ENCODE data around the gene CCDC88A. TPM values are rescaled to one million over a fixed set of nuclear protein-coding genes. Genes with fewer than 3 reads are reported as not detected.

Gene CCDC88A
- total RNA-seq, 1 experiment from 2014 or later = 21.6 TPM

DNA sequence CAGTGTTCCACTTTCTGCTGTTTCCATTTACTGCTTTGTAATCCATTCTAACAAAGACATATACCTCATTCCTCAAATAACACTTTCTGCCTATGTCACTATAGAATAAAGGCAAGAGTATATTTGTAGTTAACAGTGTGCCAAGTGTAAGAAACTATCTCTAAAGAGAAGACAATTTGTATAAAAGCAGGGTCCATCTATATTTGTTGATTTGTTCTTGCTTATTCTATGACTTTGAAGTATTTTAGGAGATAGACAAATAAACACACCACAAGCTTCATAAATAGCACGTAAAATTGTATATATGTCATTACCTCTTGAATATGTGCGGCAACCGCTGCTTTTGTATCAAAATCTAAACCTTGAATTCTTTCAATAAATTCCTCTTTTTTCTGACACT lies 56.0 kb downstream of the CCDC88A start:
- TF ChIP-seq EZH2 (IDR thresholded peaks at IDR 0.05; ENCODE audit: low read length, unreplicated experiment) (no peak), EZH2phosphoT487 (IDR thresholded peaks at IDR 0.05; ENCODE audit: borderline replicate concordance, low read length) (no peak)
- TF ChIP-seq, protein P1, sequence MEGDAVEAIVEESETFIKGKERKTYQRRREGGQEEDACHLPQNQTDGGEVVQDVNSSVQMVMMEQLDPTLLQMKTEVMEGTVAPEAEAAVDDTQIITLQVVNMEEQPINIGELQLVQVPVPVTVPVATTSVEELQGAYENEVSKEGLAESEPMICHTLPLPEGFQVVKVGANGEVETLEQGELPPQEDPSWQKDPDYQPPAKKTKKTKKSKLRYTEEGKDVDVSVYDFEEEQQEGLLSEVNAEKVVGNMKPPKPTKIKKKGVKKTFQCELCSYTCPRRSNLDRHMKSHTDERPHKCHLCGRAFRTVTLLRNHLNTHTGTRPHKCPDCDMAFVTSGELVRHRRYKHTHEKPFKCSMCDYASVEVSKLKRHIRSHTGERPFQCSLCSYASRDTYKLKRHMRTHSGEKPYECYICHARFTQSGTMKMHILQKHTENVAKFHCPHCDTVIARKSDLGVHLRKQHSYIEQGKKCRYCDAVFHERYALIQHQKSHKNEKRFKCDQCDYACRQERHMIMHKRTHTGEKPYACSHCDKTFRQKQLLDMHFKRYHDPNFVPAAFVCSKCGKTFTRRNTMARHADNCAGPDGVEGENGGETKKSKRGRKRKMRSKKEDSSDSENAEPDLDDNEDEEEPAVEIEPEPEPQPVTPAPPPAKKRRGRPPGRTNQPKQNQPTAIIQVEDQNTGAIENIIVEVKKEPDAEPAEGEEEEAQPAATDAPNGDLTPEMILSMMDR (conservative IDR thresholded peaks at IDR 0.05; ENCODE audit: low read depth, low read length) = no peak
- ChIA-PET POLR2A (ENCODE audit: unreplicated experiment) (interaction anchor here (0.6 kb wide), 1 partner anchor 156 kb away, joined by 3 read pairs; the partner anchor contains the start of gene CFAP36), CTCF (no interaction called here)
- H3K36me3 ChIP-seq (ENCODE audit: low read depth, low read length) = no peaks in the 10 kb centered on the region
- intact Hi-C loops (cut with micrococcal nuclease) = loop anchor here (2.0 kb wide), 1 partner anchor 55 kb away; the partner anchor contains the start of gene CCDC88A
- BruUV-seq (replicated peaks) = no TSS peak
- H3K79me2 ChIP-seq (ENCODE audit: low read length) = no peaks in the 10 kb centered on the region
- H3K27me3 ChIP-seq (ENCODE audit: low read length) = no peaks in the 10 kb centered on the region
- H3K4me1 ChIP-seq (ENCODE audit: insufficient read depth, low read length) = peaks cover 23% of the 10 kb centered on the region
- ATAC-seq (no peak), DNase-seq (no peak)
- peak overlapping the region; percentile 38; the same call in 1 of the 2 replicates for H3K4me2 ChIP-seq (ENCODE audit: low read length)
- H2AFZ ChIP-seq (ENCODE audit: low read length) = no peak overlapping the region
- no peak overlapping the region for H3K4me3 ChIP-seq (ENCODE audit: low read length)
- H3K27ac ChIP-seq (ENCODE audit: low read length) = no peak overlapping the region
- no peaks in the 10 kb centered on the region for H3K9me3 ChIP-seq (ENCODE audit: low read length)
- H3F3A ChIP-seq (ENCODE audit: low read length, unreplicated experiment) = no peaks in the 10 kb centered on the region
- H4K20me1 ChIP-seq (ENCODE audit: low read length) = no peaks in the 10 kb centered on the region
- no peak overlapping the region for H3K9ac ChIP-seq (ENCODE audit: low read length)
- H3K9me2 ChIP-seq (replicated peaks; ENCODE audit: low read length) = no peaks in the 10 kb centered on the region

DNA sequence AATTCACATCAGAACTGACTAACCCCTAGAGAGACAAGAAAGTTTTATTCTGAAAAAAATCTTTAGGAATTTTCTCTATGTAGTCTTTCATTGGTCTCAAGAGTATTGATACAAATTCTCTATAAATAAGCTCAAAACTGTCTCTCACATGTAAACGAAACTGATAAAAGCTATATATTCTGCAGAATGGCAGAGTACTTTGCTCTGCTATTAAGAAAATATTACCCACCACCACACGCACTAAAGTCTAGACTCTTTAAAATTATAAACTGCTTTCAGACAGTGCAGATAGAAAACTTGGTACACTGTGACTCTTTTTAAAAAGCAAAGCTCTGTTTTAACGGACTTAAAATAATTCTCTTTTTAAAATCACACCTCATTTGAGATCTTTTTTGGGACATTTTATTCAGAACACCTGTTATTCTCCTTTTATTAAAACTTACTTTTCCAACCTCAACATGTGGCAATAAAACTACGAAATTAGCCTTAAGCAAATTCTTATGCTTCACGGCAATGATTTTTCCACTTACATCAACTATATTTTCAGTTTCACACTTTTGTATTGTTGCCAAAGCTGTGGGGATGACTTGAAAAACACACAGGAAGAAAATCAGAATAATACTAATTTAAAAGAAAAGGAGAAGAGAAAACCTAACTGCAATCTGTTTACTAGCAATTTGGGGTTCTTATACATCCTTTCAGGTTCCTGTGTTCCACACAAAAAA lies 58.0 kb downstream of the CCDC88A start:
- no peaks in the 10 kb centered on the region for H3F3A ChIP-seq (ENCODE audit: low read length, unreplicated experiment)
- no peak overlapping the region for H3K4me2 ChIP-seq (ENCODE audit: low read length)
- H3K4me3 ChIP-seq (ENCODE audit: low read length) = no peak overlapping the region
- no peak for TF ChIP-seq EZH2 (IDR thresholded peaks at IDR 0.05; ENCODE audit: low read length, unreplicated experiment)
- no peak for TF ChIP-seq EZH2phosphoT487 (IDR thresholded peaks at IDR 0.05; ENCODE audit: borderline replicate concordance, low read length)
- TF ChIP-seq, protein P1 (conservative IDR thresholded peaks at IDR 0.05; ENCODE audit: low read depth, low read length) = no peak
- no peak overlapping the region for H3K27ac ChIP-seq (ENCODE audit: low read length)
- no peaks in the 10 kb centered on the region for H3K36me3 ChIP-seq (ENCODE audit: low read depth, low read length)
- no peaks in the 10 kb centered on the region for H4K20me1 ChIP-seq (ENCODE audit: low read length)
- ChIA-PET CTCF (no interaction called here), POLR2A (ENCODE audit: unreplicated experiment) (interaction anchor here (0.6 kb wide), 1 partner anchor 65 kb away, joined by 4 read pairs; no protein-coding TSS in a partner anchor)
- H2AFZ ChIP-seq (ENCODE audit: low read length) = no peak overlapping the region
- no peaks in the 10 kb centered on the region for H3K27me3 ChIP-seq (ENCODE audit: low read length)
- no peaks in the 10 kb centered on the region for H3K9me3 ChIP-seq (ENCODE audit: low read length)
- H3K9ac ChIP-seq (ENCODE audit: low read length) = no peak overlapping the region
- BruUV-seq (replicated peaks) = no TSS peak
- peaks cover 27% of the 10 kb centered on the region for H3K4me1 ChIP-seq (ENCODE audit: insufficient read depth, low read length)
- DNase-seq (no peak), ATAC-seq (no peak)
- no peaks in the 10 kb centered on the region for H3K9me2 ChIP-seq (replicated peaks; ENCODE audit: low read length)
- intact Hi-C loops (cut with micrococcal nuclease) = no loop called here
- H3K79me2 ChIP-seq (ENCODE audit: low read length) = no peaks in the 10 kb centered on the region

DNA sequence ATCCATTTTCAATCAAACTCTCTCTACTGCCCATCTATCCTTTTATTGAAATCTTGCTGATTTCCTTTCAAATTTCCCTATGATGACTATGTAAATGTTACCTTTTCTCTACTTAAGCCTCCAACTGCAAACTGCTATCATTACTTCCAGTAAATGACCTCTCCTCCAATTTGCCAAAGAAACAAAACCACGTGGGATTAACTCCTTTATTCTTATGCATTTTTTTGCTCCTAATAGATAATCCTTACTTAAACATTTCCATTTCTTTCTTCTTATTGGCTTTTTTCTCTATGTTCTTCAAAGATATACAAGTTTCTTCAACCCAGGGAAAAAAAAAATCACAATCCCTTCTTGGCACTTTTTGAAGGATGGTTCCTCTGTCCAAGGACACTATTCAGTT lies 61.2 kb downstream of the CCDC88A start:
- DNase-seq = no peak
- Histone ChIP-seq H3K27me3 (ENCODE audit: low read length) (no peaks in the 10 kb centered on the region), H3K9me2 (replicated peaks; ENCODE audit: low read length) (no peaks in the 10 kb centered on the region), H3K4me2 (ENCODE audit: low read length) (no peak overlapping the region), H3K79me2 (ENCODE audit: low read length) (no peaks in the 10 kb centered on the region), H3K9me3 (ENCODE audit: low read length) (no peaks in the 10 kb centered on the region), H3F3A (ENCODE audit: low read length, unreplicated experiment) (no peaks in the 10 kb centered on the region), H4K20me1 (ENCODE audit: low read length) (no peaks in the 10 kb centered on the region), H3K4me1 (ENCODE audit: insufficient read depth, low read length) (peaks cover 7% of the 10 kb centered on the region; the same call in 1 of the 2 replicates), H3K4me3 (ENCODE audit: low read length) (no peak overlapping the region), H3K9ac (ENCODE audit: low read length) (no peak overlapping the region), H3K27ac (ENCODE audit: low read length) (no peak overlapping the region), H2AFZ (ENCODE audit: low read length) (no peak overlapping the region), H3K36me3 (ENCODE audit: low read depth, low read length) (no peaks in the 10 kb centered on the region)
- POLR2A ChIA-PET (ENCODE audit: unreplicated experiment) = no interaction called here
- TF ChIP-seq EZH2phosphoT487 (IDR thresholded peaks at IDR 0.05; ENCODE audit: borderline replicate concordance, low read length) (no peak), EZH2 (IDR thresholded peaks at IDR 0.05; ENCODE audit: low read length, unreplicated experiment) (no peak)
- TF ChIP-seq, protein P1 (conservative IDR thresholded peaks at IDR 0.05; ENCODE audit: low read depth, low read length) = no peak
- ATAC-seq = no peak
- CTCF ChIA-PET = no interaction called here
- intact Hi-C loops (cut with micrococcal nuclease) = no loop called here
- BruUV-seq (replicated peaks) = no TSS peak
